Activated naive CD8-positive, alpha-beta T cell treated with anti-CD3 and anti-CD28 coated beads, Interleukin-2, amount 10 ng/mL, durations not matched to agents 7 days and 5 days (primary cell): ENCODE data around the gene KXD1. TPM values are rescaled to one million over a fixed set of nuclear protein-coding genes. Genes with fewer than 3 reads are reported as not detected.

Source experiments
- ATAC-seq: fragments of 150-1000 bp; cut with Tn5 transposase; one replicate; pipeline ENCODE4 v1.10.0; 2021; ENCODE audit warnings: low read depth, moderate library complexity
- POLR2A ChIA-PET: fragments of 350-600 bp; sonication (Branson Sonifier 250); formaldehyde crosslinking; loops from one replicate; lab custom pipeline; 2021; ENCODE audit warnings: antibody characterized with exemption; lab: Charles Lee
- DNase-seq: peaks from one replicate; pipeline ENCODE4 v3.0.0; 2021
- H3K27ac Mint-ChIP-seq: one replicate; pipeline ENCODE4 v1.8.0; 2022; ENCODE audit warnings: mild to moderate bottlenecking, mixed read lengths
- H3K27me3 Mint-ChIP-seq: one replicate; pipeline ENCODE4 v1.8.0; 2022; ENCODE audit warnings: mild to moderate bottlenecking, moderate library complexity, mixed read lengths
- H3K36me3 Mint-ChIP-seq: one replicate; pipeline ENCODE4 v1.8.0; 2021; ENCODE audit warnings: mild to moderate bottlenecking, mixed read lengths
- H3K4me1 Mint-ChIP-seq: one replicate; pipeline ENCODE4 v1.8.0; 2021; ENCODE audit warnings: mixed read lengths
- H3K4me3 Mint-ChIP-seq: one replicate; pipeline ENCODE4 v1.8.0; 2022; ENCODE audit warnings: mild to moderate bottlenecking, moderate library complexity, mixed read lengths
- H3K9me3 Mint-ChIP-seq: one replicate; pipeline ENCODE4 v1.8.0; 2021; ENCODE audit warnings: mixed read lengths
- total RNA-seq, 2 experiments: library from RNA; stranded (reverse); gene quantifications; one replicate each; pipeline ENCODE4 v1.2.3, GENCODE V29; 2021

KXD1 gene, protein sequence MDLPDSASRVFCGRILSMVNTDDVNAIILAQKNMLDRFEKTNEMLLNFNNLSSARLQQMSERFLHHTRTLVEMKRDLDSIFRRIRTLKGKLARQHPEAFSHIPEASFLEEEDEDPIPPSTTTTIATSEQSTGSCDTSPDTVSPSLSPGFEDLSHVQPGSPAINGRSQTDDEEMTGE
- total RNA-seq, result 100 to 1,000 TPM in 1 of 2 experiments, 10 to 100 TPM in 1; 96.7 to 105 TPM

DNA sequence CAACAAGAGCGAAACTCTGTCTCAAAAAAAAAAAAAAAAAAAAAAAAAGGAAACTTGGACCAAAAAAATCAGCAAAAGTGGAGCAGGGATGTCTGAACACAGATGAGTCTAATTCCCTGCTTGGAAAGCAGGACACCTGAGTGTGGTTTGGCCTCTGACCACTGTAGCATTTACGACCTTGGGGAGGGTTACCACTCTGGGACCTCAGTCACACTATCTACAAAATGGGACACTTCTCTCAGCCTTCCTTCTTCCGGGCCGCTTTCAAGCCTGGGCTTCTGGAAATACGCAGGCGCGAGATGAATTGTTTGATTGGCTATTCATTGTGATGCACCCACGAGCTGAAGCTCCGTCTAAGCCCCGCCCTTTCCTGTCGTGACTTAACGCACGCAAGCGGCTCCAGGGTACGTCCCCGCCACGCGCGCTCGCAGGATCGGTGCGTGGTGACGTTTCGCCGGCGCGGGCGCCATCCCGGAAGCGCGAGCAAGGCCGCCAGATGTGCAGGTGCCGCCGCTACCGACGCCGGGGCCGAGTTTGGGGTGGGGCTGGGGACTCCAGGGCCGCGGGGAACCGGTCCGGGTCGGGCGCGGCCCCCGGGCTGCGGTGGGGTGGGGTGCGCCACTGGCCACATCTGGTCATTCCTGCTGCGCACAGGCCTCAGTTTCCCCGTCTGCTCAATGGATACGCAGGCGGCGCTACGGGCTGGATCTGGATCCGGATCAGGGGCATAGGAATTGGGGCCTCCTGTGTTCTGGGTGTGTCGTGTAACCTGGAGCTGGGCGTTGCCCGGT, at the start of gene KXD1:
Gene KXD1 (plus strand): TSS at position 460 of the 791 bp plus-strand sequence. CDS start 4,187 bp downstream, outside the sequence.
- Mint-ChIP-seq H3K4me1 (peaks cover 20% of the 10 kb centered on the region), H3K4me3 (peak within 1 kb of the TSS; percentile 93), H3K27ac (peak within 1 kb of the TSS; percentile 89), H3K36me3 (peaks cover 3% of the 10 kb centered on the region), H3K27me3 (no peaks in the 10 kb centered on the region), H3K9me3 (no peaks in the 10 kb centered on the region)
- peak; percentile 95 for DNase-seq
- ATAC-seq, result peak; percentile 99
- POLR2A ChIA-PET, result interaction anchor here (0.7 to 6.5 kb wide), 17 partner anchors 9 to 362 kb away, joined by 3 to 75 read pairs (median 5); partner anchors contain the start of genes DDX49, ELL, FKBP8 and JUND

DNA sequence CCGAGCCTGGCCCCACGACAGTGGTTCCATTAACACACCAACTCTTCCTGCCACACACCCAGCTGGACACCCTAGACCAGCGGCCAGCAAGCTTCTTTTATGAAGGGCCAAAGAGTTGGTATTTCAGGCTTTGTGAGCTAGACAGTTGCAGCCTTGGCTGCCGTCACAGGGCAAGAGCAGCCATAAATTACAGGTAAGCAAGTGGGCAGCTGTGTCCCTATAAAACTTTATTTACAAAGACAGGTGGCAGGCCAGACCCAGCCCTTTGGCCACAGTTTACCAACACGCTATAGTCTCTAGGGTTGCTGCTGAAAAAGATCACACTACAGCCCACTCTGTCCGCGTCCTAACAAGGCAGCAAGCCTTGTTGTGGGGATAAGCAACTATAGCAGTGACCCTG, 49.1 kb upstream of the KXD1 start:
- ATAC-seq (no peak), DNase-seq (no peak)
- Mint-ChIP-seq H3K27me3 (no peaks in the 10 kb centered on the region), H3K4me3 (no peak overlapping the region), H3K36me3 (no peaks in the 10 kb centered on the region), H3K4me1 (peaks cover 39% of the 10 kb centered on the region), H3K9me3 (no peaks in the 10 kb centered on the region), H3K27ac (no peak overlapping the region)
- POLR2A ChIA-PET, result interaction anchor here (0.6 to 3.4 kb wide), 2 partner anchors 12 to 48 kb away, joined by 9 to 25 read pairs; no protein-coding TSS in a partner anchor

DNA sequence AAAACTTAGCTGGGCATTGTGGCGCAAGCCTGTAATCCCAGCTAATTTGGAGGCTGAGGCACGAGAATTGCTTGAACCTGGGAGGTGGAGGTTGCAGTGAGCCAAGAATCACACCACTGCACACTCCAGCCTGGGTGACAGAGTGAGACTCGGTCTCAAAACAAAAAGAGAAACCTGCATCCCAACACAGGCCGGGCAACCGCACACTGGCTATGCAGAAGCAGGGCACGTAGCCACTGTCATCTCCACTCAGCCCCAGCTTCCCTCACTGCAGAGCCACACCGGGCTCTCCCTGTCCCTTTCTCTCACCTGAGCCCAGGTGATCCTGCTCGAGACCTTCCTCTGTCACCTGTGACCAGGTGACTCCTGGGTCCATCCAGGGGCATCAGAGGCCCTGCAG, 47.5 kb upstream of the KXD1 start:
- POLR2A ChIA-PET, result interaction anchor here (1.2 kb wide), 1 partner anchor 47 kb away, joined by 3 read pairs; the partner anchor contains the start of gene KXD1
- Mint-ChIP-seq H3K9me3 (no peaks in the 10 kb centered on the region), H3K4me1 (peaks cover 30% of the 10 kb centered on the region), H3K27me3 (no peaks in the 10 kb centered on the region), H3K27ac (no peak overlapping the region), H3K4me3 (no peak overlapping the region), H3K36me3 (no peaks in the 10 kb centered on the region)
- DNase-seq, result no peak
- no peak for ATAC-seq

DNA sequence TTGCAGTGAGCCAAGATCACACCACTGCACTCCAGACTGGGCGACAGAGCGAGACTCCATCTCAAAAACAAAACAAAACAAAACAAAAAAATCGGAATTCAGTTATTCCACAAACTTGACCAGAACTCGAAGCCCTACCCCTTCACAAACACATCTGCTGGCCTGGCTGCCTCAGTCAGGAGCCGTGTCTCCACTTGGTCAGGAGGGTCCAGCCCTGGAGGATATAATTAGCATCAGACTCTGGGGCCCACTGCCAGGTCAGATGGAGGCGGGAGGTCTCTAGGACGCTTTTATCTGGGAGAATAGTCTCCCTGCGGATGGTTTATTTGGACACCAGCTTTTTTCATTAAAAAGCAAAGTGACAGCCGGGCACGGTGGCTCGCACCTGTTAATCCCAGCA, 43.8 kb upstream of the KXD1 start:
- Mint-ChIP-seq H3K36me3 (no peaks in the 10 kb centered on the region), H3K4me1 (peaks cover 1% of the 10 kb centered on the region), H3K9me3 (no peaks in the 10 kb centered on the region), H3K27me3 (no peaks in the 10 kb centered on the region), H3K27ac (no peak overlapping the region), H3K4me3 (no peak overlapping the region)
- DNase-seq, result no peak
- POLR2A ChIA-PET, result interaction anchor here (0.7 kb wide), 1 partner anchor 10 kb away, joined by 4 read pairs; no protein-coding TSS in a partner anchor
- ATAC-seq, result no peak

DNA sequence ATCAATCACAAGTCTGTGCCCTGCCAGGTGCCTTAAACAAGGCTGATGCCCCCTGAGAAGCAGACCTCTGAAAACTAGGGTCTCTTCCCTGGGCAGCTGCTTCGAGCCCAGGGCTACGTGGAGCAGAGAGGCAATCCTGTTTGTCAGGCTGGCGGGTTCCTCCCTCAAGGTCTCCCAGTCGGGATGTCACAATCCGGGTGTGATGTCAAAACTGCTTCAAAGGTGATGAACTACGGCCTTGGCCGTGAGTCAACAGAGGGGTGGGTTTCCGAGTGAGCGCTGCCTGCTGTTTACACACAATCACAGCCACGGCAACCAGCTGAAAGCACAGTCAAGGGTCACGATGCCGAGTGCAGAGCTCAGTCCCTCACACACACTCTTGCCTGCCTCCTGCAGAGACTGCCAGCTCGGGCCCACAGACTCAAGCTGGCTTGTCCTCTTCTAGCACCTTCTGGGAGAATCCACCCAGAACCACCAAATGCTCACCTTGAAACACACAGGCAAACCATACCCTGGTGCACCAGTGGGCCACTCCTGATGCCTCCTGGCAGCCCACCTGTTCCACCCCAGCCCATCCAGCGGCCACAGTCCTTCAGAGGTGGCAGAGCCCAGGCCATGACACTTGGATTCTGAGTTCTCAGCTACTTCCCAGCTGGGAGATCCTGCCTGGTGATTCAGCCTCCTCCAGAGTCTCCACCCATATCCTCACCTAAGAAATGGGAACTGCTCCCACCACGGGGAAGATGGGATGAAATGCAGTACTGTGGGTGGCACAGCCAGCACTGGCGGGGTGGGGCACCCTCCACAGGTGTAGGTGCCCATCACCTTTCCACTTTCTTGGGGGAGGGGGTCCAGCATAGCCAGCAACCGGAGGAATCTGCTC, 42.6 kb upstream of the KXD1 start:
- Mint-ChIP-seq H3K27me3 (no peaks in the 10 kb centered on the region), H3K27ac (no peak overlapping the region), H3K9me3 (no peaks in the 10 kb centered on the region), H3K36me3 (no peaks in the 10 kb centered on the region), H3K4me1 (peaks cover 1% of the 10 kb centered on the region), H3K4me3 (no peak overlapping the region)
- no peak for DNase-seq
- POLR2A ChIA-PET, result no interaction called here
- ATAC-seq, result no peak

DNA sequence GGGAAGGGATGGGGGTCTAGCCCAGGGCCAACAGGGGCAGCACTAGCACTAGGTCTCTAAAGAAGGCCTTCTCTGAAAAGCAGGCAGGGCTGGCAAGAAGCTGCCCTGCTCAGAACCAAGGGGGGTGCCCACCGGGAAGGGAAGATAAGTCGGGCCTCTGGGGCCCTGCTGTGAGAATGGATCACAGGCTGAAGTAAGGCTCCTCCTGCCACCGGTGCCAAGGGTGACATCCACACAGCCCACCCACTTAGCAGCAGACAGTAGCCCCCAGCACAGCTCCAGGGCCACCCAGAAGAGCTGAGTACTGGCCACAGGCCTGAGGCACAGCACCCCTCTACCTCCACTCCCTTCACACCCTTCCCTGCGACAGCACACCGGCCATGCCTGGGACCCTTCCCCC, 41.7 kb upstream of the KXD1 start:
- no peaks in the 10 kb centered on the region for H3K9me3 Mint-ChIP-seq
- H3K27me3 Mint-ChIP-seq, result no peaks in the 10 kb centered on the region
- no peak overlapping the region for H3K4me3 Mint-ChIP-seq
- ATAC-seq, result no peak
- DNase-seq, result no peak
- H3K36me3 Mint-ChIP-seq, result no peaks in the 10 kb centered on the region
- POLR2A ChIA-PET, result no interaction called here
- H3K27ac Mint-ChIP-seq, result peak overlapping the region; percentile 25
- H3K4me1 Mint-ChIP-seq, result peaks cover 3% of the 10 kb centered on the region

DNA sequence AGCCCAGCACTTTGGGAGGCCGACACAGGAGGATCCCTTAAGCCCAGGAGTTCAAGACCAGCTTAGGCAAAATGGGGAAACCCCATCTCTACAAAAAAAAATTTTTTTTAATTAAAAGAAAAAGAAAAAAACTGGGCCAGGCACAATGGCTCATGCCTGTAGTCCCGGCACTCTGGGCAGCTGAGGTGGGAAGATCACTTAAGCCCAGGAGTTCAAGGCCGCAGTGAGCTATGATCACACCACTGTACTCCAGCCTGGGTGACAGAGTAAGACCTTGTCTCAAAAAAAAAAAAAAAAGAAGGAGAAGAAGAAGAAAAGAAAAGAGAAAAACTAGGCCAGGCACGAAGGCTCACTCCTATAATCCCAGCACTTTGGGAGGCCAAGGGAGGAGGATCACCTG, 40.1 kb upstream of the KXD1 start:
- POLR2A ChIA-PET, result interaction anchor here (1.3 kb wide), 1 partner anchor 11 kb away, joined by 3 read pairs; no protein-coding TSS in a partner anchor
- H3K36me3 Mint-ChIP-seq, result no peaks in the 10 kb centered on the region
- H3K4me3 Mint-ChIP-seq, result no peak overlapping the region
- H3K9me3 Mint-ChIP-seq, result no peaks in the 10 kb centered on the region
- no peaks in the 10 kb centered on the region for H3K27me3 Mint-ChIP-seq
- no peak overlapping the region for H3K27ac Mint-ChIP-seq
- H3K4me1 Mint-ChIP-seq, result peaks cover 5% of the 10 kb centered on the region
- no peak for DNase-seq
- ATAC-seq, result no peak

DNA sequence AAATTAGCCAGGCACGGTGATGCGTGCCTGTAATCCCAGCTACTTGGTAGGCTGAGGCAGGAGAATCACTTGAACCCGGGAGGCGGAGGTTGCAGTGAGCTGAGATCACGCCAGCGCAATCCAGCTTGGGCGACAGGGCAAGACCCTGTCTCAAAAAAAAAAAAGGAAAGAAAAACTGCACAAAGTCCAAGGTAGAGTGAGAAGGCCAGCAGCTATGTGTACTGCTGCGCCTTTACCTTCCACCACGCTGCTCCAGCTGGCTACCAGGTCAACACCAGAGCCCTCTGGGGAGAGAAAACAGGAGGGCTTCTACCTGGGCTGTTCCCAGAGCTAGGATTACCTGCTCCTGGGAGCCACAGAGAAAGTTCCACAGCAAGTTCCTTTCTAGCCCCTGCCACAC, 39.0 kb upstream of the KXD1 start:
- Mint-ChIP-seq H3K27ac (no peak overlapping the region), H3K9me3 (no peaks in the 10 kb centered on the region), H3K4me3 (no peak overlapping the region), H3K27me3 (no peaks in the 10 kb centered on the region), H3K4me1 (peaks cover 5% of the 10 kb centered on the region), H3K36me3 (no peaks in the 10 kb centered on the region)
- ATAC-seq (no peak), DNase-seq (no peak)
- POLR2A ChIA-PET, result interaction anchor here (2.2 to 5.3 kb wide), 2 partner anchors 12 to 70 kb away, joined by 12 to 40 read pairs; partner anchors contain the start of gene REX1BD

DNA sequence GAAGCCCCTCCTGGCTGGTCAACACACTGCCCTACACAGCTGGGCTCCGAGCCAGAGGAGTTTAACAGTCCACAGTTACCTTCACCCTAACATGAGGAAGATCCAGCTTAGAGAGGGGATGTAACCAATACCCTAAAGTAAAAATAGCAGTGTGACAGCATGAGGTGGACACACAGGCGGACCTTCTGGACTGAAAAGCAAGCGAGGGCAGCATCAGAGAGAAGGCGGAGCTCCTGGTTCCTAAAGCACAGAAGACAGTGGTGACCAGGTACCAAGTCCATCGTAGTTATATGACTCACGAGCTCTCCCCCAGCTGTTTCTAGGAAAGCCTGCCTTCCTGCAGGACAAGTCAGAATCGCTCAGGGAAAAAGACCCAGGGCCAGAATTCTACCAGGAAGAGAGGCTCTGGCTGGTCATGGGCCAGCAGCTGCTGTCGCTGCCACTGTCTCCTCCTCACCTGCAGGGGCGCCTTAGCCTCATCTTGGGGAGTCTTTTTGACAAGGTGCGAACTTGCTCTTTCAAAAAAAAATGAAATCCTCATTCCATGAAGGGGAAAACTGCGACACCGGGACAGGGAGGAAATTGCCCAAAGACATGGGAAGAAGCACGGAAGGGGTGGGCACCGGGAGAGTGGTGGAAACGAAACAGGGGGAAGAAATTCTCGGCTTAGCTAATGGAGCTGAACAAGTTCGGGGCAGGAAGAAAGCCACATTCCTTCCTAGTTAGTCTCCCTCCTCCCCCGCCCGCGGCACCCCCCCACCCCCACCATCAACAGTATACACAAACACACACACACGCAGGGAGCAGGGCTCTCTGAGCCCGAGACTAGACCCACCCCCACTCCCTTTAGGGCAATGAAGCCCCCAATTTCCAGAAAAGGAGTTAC, 37.5 kb upstream of the KXD1 start:
- Mint-ChIP-seq H3K36me3 (no peaks in the 10 kb centered on the region), H3K27me3 (no peaks in the 10 kb centered on the region), H3K9me3 (no peaks in the 10 kb centered on the region), H3K4me1 (peaks cover 5% of the 10 kb centered on the region), H3K27ac (peak overlapping the region; percentile 94), H3K4me3 (peak overlapping the region; percentile 98)
- DNase-seq (peak; percentile 68), ATAC-seq (no peak)
- POLR2A ChIA-PET, result interaction anchor here (0.6 to 5.3 kb wide), 12 partner anchors 8 to 238 kb away, joined by 3 to 40 read pairs (median 6); partner anchors contain the start of genes FKBP8, KXD1, REX1BD and UBA52

DNA sequence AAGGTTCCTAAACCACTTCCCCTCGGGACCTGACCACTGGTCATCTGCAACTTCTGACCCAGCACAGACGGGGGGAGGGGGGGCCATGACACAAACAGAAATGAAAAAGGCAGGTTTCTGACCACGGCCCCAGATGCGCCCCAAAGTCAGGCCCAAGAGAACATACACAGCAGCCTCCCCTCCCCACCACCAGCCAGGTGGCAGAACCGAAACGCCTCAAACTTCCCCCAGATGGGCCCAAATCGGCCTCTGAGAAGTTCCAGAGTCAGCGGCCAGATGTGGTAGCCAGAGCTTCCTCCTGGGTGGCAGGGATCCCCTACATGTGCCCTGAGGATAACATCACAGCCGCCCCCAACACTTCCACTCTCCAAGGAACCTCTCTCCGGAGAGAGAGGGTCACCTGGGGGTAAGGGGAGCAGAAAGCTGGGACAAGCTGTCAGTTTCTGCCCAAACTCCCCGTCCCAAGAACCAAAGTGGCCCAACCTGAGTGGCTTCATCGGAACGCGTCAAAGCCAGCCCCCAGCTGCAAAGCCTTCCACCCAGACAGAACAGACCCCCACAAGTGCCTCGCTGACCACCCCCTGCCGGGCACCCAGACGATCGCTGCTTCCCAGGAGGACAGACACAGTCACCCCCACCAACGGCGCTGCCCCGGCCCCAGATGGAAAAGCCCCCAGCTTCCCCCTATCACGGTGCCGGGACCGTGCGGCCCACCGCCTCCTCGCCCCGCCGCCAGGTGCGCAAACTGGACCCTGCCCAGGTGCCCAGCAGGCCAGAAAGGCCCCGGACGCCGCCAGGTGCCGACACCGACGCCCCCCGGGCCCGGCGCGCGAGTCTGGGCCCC, 36.6 kb upstream of the KXD1 start:
- Mint-ChIP-seq H3K4me1 (peaks cover 5% of the 10 kb centered on the region), H3K9me3 (no peaks in the 10 kb centered on the region), H3K4me3 (peak overlapping the region; percentile 98), H3K27ac (peak overlapping the region; percentile 94), H3K27me3 (no peaks in the 10 kb centered on the region), H3K36me3 (no peaks in the 10 kb centered on the region)
- POLR2A ChIA-PET, result interaction anchor here (0.6 to 5.3 kb wide), 15 partner anchors 9 to 239 kb away, joined by 3 to 40 read pairs (median 7); partner anchors contain the start of genes FKBP8, KXD1, REX1BD and UBA52
- ATAC-seq (no peak), DNase-seq (no peak)

DNA sequence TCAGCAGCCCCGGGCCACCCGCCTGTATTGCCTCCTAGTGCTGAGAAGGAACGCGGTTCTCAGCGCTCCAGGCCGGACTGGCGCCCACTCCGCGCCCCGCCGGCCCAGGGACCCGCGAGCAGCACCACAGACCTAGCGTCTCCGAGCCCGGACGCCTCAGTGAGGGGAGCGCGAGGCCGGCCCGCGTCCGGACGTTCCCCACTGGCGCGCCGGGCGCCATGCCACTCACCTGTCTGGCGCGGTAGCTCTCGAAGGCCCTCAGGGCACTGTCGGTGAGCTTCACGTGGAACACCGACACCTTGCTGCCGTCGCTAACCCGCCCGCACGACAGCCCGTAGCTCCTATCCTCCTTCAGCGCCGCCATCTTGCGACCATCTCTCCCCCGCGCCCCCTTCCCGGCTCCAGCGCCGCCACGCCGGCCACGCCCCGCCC, 36.0 kb upstream of the KXD1 start, which contains the start of gene ELL:
Gene ELL (minus strand): TSS at position 379 of the 432 bp plus-strand sequence. CDS start 15 bp downstream, at position 364.
- POLR2A ChIA-PET, result interaction anchor here (0.6 to 5.3 kb wide), 14 partner anchors 10 to 682 kb away, joined by 3 to 40 read pairs (median 8); partner anchors contain the start of genes FKBP8, KXD1, REX1BD and UBA52
- Mint-ChIP-seq H3K36me3 (no peaks in the 10 kb centered on the region), H3K4me1 (peaks cover 5% of the 10 kb centered on the region), H3K27ac (peak within 1 kb of the TSS; percentile 95), H3K4me3 (peak within 1 kb of the TSS; percentile 98), H3K27me3 (no peaks in the 10 kb centered on the region), H3K9me3 (no peaks in the 10 kb centered on the region)
- peak; percentile 8 for ATAC-seq
- no peak for DNase-seq
